NCI-H2196 (cell line): ENCODE measurements around the gene FGD1.

Experiments
- DNase-seq: peaks from one replicate; lab custom pipeline; 2025; ENCODE audit not compliant: unreplicated experiment; lab: John Stamatoyannopoulos, UW

Gene FGD1

DNA sequence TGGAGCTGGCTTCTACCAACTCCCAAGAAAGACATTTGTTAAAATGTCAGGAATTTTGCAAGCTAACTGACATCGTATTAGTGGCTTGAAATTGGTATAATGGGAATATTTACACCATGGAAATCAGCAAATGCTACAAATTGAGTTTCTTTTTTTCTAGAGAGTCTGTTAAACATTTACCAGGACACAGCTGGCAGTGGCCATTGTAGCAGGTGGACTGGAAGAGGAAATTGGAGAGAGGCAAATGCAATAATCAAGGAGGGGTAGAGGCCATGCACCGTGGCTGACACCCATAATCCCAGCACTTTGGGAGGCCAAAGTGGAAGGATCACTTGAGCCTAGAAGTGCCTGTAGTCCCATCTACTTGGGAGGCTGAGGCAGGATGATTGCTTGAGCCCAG lies 88.8 kb downstream of the FGD1 start:
- DNase-seq: no peak

DNA sequence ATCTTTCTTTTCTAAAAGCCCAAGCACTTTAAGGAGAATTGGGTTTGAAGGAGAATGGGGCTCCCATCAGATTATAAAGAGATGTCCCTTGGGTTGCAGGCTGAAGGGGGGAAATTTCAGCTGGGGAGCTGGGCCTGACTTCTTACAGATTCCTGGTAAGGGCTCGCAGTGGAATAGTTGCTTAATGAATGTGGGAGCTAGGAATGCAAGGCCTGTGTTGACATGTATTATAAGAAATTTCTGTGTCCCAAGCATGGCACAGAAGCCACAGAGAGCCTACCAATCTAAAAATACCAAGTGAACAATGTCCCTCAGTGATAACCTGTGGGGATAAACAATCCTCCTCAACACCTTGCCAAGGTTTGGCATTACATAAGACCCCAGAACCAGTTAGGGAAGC lies 98.9 kb downstream of the FGD1 start:
- DNase-seq: no peak
